NCI-H2171 treated with DMSO at 0.1 percent for 48 hours (cell line): ENCODE data around the gene WASF1.

Source experiments
- DNase-seq: peaks from one replicate; lab custom pipeline; 2025; lab: John Stamatoyannopoulos, UW

WASF1 gene

DNA sequence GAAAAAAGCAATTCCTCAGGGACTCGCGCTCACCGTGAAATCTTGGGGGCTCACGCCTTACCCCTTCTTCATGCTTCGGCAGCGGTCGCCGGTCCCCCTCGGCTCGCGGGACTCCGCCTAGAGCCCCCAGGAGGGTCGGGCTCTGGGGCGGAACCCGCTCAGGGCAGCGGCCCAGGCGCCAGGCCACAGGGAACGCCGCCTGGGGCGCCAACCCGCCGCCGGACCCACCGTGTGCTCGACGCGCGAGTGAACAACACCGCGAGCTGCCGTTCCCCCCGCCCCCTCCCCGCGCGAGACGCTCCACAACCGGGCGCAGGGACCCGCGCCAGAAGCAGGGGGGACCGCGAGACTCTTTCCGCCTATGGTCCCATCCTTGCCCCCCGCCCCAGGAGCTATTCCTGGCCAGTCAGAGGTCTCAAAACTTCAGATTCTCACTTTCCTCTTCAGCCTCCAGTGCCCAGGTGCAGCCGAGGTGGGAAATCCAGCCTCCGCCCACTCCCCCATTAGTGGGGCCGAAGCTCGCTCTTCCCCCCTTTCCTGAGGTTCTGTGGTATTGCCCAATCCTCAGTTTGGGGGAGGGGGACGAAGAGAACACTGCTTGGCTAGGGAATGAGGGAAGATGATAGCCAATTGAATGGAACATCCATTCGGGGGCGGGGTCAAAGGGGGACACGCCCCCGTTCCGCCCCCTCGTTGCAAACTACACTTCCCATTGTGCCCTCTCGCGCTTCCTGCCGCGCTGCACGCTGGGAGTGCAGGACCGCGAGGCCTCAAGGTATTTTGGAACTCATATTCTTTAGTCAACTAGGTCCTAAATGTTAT is at the start of gene WASF1:
TSS of gene WASF1 (minus strand) at position 265 of the 822 bp plus-strand sequence. CDS start 52,069 bp downstream, outside the sequence.
- peak; percentile 98 for DNase-seq

DNA sequence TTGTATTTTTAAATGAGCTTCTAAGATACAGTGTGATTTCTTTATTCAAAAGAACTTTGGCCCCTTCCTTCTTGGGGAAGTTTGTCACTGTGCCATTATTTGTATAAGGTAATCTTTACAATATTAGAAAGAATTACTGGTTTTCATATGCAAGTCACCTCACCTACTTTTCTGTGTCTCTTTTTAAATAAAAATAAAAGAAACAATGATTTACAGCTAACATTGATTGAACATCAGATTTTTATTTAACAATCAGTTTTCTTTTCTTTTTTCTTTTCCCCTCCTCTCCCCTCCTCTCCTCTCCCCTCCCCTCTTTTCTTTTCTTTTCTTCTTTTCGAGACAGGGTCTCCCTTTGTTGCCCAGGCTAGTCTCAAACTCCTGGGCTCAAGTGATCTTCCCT is 46.8 kb upstream of the WASF1 start:
- no peak for DNase-seq

DNA sequence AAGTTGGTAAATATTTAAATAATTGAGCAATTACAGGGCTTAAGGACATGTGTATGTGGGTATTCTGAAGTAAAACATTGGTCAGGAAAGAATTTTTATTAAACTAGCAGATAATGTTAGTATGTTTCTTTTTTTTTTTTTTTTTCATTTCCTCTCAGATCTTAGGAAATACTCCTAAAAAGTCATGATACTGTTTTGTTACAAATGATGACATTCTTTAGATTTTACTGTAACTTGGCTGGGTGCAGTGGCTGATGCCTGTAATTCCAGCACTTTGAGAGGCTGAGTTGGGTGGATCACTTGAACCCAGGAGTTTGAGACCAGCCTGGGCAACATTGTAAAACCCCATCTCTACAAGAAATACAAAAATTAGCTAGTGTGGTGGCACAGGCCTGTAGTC is 42.3 kb upstream of the WASF1 start:
- DNase-seq, result no peak

GRCh38 chr6:110217266-110217665 is 37.8 kb upstream of the WASF1 start:
- DNase-seq, result no peak

GRCh38 chr6:110216140-110216539 is 36.7 kb upstream of the WASF1 start:
- DNase-seq, result no peak

DNA sequence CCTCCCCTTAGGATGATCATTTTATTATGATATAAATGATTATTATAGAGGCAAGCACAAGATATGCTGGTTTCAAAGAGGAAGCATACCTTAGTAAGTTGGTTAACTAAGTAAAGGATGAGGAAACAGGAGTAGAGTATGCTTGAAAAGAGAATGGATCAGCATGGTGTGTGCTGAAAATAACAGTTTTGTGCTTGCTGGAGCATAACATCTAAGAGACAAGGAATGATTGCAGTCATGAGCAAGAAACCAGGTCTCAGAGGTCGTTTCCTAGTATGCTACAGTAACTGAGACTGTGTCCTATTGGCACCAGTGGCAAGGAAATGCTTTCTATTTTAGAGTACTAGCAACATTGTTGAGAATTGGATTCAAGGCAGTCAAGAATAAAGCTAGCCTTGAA is 34.9 kb upstream of the WASF1 start:
- no peak for DNase-seq

- no peak for DNase-seq
Observed at GRCh38 chr6:110211753-110212152, 32.3 kb upstream of the WASF1 start.

GRCh38 chr6:110207652-110208051 is 28.2 kb upstream of the WASF1 start:
- DNase-seq, result no peak

- DNase-seq, result no peak
Observed at GRCh38 chr6:110201151-110201884, 21.8 kb upstream of the WASF1 start.

GRCh38 chr6:110198561-110198960 is 19.1 kb upstream of the WASF1 start:
- DNase-seq, result no peak

- DNase-seq, result no peak
Observed at GRCh38 chr6:110196874-110197273, 17.4 kb upstream of the WASF1 start.

GRCh38 chr6:110195639-110196038 is 16.2 kb upstream of the WASF1 start:
- no peak for DNase-seq

GRCh38 chr6:110191477-110191876 is 12.0 kb upstream of the WASF1 start:
- DNase-seq, result no peak

DNA sequence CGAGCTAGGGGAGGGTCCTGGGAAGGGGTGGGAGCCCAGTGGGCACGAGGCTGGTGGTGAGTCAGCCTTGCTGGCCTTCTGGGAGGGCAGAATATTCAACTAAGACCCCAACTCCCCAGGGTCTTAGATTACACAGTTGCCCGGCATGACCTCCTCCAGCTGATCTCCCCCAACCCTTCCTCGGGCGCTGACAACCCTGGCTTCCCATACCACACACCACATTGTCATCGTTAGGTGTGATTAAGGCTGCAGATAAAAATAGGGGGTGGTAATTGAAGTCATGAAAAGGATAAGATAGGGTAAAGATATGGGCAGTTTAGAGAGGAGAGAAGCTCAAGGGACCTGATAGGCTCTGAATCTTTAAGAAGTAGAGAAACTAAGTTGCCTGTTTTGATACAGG is 11.3 kb upstream of the WASF1 start:
- DNase-seq, result no peak

GRCh38 chr6:110188791-110189190 is 9.3 kb upstream of the WASF1 start:
- DNase-seq, result no peak

DNA sequence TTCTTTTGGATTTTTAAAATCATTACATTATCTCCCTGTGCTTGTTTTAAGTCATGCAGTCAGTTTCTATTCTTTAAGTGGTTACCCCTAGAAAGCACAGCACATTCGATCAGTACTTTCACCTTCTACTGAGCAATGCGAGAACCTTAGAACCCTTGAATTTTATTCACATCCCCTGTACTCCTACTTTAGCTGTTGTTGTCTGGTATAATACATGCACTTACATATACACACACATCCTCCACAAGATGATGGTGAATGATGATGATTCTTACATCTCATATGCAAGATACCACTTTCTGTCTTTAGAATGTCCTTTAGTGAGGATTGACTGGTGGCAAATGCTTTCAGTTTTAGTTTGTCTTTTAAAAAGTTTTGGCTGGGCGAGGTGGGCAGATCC is 6.4 kb upstream of the WASF1 start:
- no peak for DNase-seq

- DNase-seq, result no peak
Observed at GRCh38 chr6:110183292-110183885, 3.9 kb upstream of the WASF1 start.

DNA sequence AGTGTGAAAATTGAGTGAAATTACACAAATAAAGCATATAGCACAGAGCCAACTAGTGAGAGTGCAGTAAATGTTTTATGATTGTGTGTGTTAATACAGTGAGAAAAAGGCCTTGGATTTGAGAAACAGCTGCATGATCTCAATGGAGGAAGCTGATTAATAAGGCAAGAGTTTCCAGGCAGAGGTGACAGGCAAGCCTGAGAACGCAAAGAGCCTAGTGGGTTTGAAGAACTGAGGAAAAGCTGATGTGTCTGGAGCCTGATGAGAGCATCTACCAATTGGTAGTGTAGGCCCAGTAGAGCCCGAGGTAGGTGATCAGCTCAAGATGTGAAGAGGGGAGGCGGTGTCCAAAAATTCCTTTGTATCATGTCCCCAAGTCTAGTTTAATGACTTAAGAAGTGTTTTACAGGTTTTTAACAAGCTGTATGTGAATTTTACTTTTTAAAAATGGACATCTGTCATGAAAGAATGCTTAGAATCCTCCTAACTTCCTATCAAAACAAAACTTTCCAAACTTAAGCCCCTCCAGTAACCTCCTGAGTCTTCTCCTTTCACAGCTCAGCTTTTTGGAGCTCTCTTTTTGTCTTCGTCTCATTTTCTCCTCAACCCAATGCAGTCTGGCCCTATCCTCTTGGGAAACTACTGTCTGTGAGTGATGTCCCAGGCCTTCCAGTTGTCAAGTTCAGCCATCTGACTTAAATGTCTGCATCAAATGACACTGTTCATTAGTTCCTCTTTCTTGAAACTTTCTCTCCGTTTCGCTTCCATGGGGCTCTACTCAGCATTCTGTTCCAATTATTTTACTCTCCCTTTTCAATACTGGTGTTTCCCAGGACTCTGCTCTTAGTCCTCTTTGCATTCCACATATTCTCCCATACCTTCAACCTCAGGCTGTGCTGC is 1.9 kb upstream of the WASF1 start:
- no peak for DNase-seq

DNA sequence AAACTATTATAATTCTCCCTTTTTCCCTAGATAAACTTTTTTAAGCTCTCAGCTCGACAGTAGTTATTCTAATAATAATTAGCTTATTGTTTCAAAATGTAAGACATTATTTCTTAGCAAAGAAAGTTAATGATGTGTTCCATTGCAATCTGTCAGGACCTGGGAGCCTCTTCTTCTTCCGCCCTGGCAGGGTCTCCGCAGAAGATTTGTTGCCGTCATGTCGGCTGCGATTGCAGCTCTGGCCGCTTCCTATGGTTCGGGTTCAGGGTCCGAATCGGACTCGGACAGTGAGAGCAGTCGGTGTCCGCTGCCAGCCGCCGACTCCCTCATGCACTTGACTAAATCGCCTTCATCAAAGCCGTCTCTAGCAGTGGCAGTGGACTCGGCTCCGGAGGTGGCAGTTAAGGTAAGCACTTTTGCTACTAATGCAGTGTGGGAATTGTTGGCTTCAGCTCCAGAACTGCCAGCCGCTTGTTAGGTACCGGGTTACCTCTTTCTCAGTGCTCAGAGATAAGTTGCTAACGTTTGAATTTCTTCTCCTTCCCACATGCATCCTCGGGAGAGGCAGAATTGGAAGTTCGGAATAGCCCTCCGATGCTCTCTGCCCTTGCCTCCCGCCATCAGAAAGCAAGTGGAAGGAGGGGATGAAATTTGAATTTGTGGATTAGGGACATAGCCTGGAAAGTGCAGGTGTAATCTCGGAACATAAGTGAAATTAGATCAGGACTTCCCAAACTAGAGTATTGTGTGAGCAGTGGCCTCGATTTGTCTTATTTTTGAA is 948 bp upstream of the WASF1 start, which contains the start of gene CDC40:
TSS of gene CDC40 (plus strand) at position 200 of the 781 bp plus-strand sequence. CDS start at position 218, 18 bp downstream.
- peak; percentile 68 for DNase-seq

DNA sequence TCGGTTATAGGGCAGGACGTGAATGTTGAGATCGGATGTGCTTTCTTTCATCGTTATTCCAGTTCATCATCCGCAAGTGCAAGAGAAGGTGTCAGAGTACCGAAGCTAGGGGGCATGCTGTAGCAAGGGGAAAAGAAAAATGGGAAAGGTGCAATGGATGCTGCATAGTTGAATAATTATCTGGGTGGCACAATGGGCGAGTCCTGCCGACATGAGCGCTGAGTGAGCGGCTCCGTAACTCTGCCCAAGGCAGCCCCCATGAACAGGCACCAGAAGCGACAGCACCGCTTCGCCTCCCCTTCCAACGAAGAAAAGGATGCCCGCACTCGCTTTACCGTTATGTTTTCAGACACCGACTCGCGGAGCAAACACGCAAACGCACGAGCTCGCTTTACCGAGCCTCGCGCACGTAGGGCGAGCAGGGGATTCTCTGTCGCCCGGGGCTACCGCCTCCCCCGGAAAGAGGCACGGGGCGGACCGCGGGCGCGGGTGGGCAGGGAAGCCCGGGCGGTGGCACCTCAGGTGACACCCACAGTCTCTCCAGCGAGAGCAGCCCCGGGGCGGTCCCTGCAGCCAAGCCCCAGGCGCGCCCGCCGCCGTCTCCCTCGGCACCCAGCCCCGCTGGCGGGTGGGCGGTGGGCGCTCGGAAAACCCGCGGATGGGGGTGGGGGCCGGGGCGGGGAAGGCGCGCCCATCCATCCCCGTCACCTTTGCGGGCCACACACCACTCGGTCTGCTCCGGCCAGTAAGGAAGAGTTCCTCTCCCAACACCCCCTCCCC is 654 bp downstream of the WASF1 start:
- peak; percentile 87 for DNase-seq
